ENCODE results near the gene LTA4H. TPM values are rescaled to one million over a fixed set of nuclear protein-coding genes. Genes with fewer than 3 reads are reported as not detected.

The LTA4H gene
- total RNA-seq, 1 donor from 2014 or later, result 67.6 TPM

GRCh38 chr12:96078231-96079135 is 43.1 kb upstream of the LTA4H start:
- TF ChIP-seq CTCF (IDR thresholded peaks at IDR 0.05; ENCODE audit: insufficient read depth, low read depth, low read length) (no peak), EZH2 (IDR thresholded peaks at IDR 0.05; ENCODE audit: insufficient read depth, low read length) (no peak)
- no peak overlapping the region for H3K9ac ChIP-seq (ENCODE audit: low read length)
- no peak overlapping the region for H3K27ac ChIP-seq (ENCODE audit: low read depth, low read length)
- H3K9me3 Mint-ChIP-seq (ENCODE audit: unreplicated experiment), result no peaks in the 10 kb centered on the region
- no peak overlapping the region for H3K4me3 Mint-ChIP-seq (ENCODE audit: unreplicated experiment)
- H3K4me3 ChIP-seq (ENCODE audit: insufficient read depth, low read depth, low read length), result no peak overlapping the region
- H3K27me3 ChIP-seq (ENCODE audit: insufficient read depth, low read length), result no peaks in the 10 kb centered on the region
- H3K36me3 ChIP-seq (ENCODE audit: insufficient read depth, low read length), result no peaks in the 10 kb centered on the region
- DNase-seq (ENCODE audit: low read depth) (peak; percentile 19), FAIRE-seq (no peak)
- H3K4me1 Mint-ChIP-seq (ENCODE audit: low read depth, unreplicated experiment), result peaks cover 15% of the 10 kb centered on the region
- H3K4me2 ChIP-seq (ENCODE audit: low read length), result peak overlapping the region; percentile 15
- no peaks in the 10 kb centered on the region for H3K36me3 Mint-ChIP-seq (ENCODE audit: low read depth, unreplicated experiment)
- no peaks in the 10 kb centered on the region for H3K79me2 ChIP-seq (ENCODE audit: insufficient read depth, low read length)
- no peaks in the 10 kb centered on the region for H3K9me3 ChIP-seq (ENCODE audit: insufficient read depth, low read depth, low read length)
- no peaks in the 10 kb centered on the region for H3K27me3 Mint-ChIP-seq (ENCODE audit: low read depth, unreplicated experiment)
- no peak overlapping the region for H3K27ac Mint-ChIP-seq (ENCODE audit: unreplicated experiment)
- H3K4me1 ChIP-seq (ENCODE audit: insufficient read depth, low read length), result peaks cover 4% of the 10 kb centered on the region
- peak overlapping the region; percentile 4 for H2AFZ ChIP-seq (ENCODE audit: low read depth, low read length)
- no peaks in the 10 kb centered on the region for H4K20me1 ChIP-seq (ENCODE audit: insufficient read depth, low read length)

GRCh38 chr12:96077081-96077480 is 41.7 kb upstream of the LTA4H start:
- Mint-ChIP-seq H3K27me3 (ENCODE audit: low read depth, unreplicated experiment) (no peaks in the 10 kb centered on the region), H3K27ac (ENCODE audit: unreplicated experiment) (no peak overlapping the region), H3K4me3 (ENCODE audit: unreplicated experiment) (no peak overlapping the region), H3K36me3 (ENCODE audit: low read depth, unreplicated experiment) (no peaks in the 10 kb centered on the region), H3K9me3 (ENCODE audit: unreplicated experiment) (no peaks in the 10 kb centered on the region), H3K4me1 (ENCODE audit: low read depth, unreplicated experiment) (peaks cover 15% of the 10 kb centered on the region)
- H3K9ac ChIP-seq (ENCODE audit: low read length), result no peak overlapping the region
- no peaks in the 10 kb centered on the region for H4K20me1 ChIP-seq (ENCODE audit: insufficient read depth, low read length)
- no peak overlapping the region for H3K4me3 ChIP-seq (ENCODE audit: insufficient read depth, low read depth, low read length)
- no peak overlapping the region for H2AFZ ChIP-seq (ENCODE audit: low read depth, low read length)
- H3K27me3 ChIP-seq (ENCODE audit: insufficient read depth, low read length), result no peaks in the 10 kb centered on the region
- TF ChIP-seq EZH2 (IDR thresholded peaks at IDR 0.05; ENCODE audit: insufficient read depth, low read length) (no peak), CTCF (IDR thresholded peaks at IDR 0.05; ENCODE audit: insufficient read depth, low read depth, low read length) (no peak)
- H3K36me3 ChIP-seq (ENCODE audit: insufficient read depth, low read length), result no peaks in the 10 kb centered on the region
- H3K4me2 ChIP-seq (ENCODE audit: low read length), result no peak overlapping the region
- FAIRE-seq, result no peak
- no peak overlapping the region for H3K27ac ChIP-seq (ENCODE audit: low read depth, low read length)
- no peaks in the 10 kb centered on the region for H3K9me3 ChIP-seq (ENCODE audit: insufficient read depth, low read depth, low read length)
- H3K4me1 ChIP-seq (ENCODE audit: insufficient read depth, low read length), result no peaks in the 10 kb centered on the region
- no peaks in the 10 kb centered on the region for H3K79me2 ChIP-seq (ENCODE audit: insufficient read depth, low read length)
- DNase-seq (ENCODE audit: low read depth), result no peak

- TF ChIP-seq CTCF (IDR thresholded peaks at IDR 0.05; ENCODE audit: insufficient read depth, low read depth, low read length) (no peak), EZH2 (IDR thresholded peaks at IDR 0.05; ENCODE audit: insufficient read depth, low read length) (no peak)
- no peak overlapping the region for H3K4me2 ChIP-seq (ENCODE audit: low read length)
- Mint-ChIP-seq H3K27ac (ENCODE audit: unreplicated experiment) (no peak overlapping the region), H3K36me3 (ENCODE audit: low read depth, unreplicated experiment) (no peaks in the 10 kb centered on the region), H3K9me3 (ENCODE audit: unreplicated experiment) (no peaks in the 10 kb centered on the region), H3K4me1 (ENCODE audit: low read depth, unreplicated experiment) (peaks cover 17% of the 10 kb centered on the region), H3K27me3 (ENCODE audit: low read depth, unreplicated experiment) (no peaks in the 10 kb centered on the region), H3K4me3 (ENCODE audit: unreplicated experiment) (no peak overlapping the region)
- H3K27ac ChIP-seq (ENCODE audit: low read depth, low read length), result no peak overlapping the region
- no peaks in the 10 kb centered on the region for H3K79me2 ChIP-seq (ENCODE audit: insufficient read depth, low read length)
- H2AFZ ChIP-seq (ENCODE audit: low read depth, low read length), result no peak overlapping the region
- no peaks in the 10 kb centered on the region for H3K27me3 ChIP-seq (ENCODE audit: insufficient read depth, low read length)
- no peaks in the 10 kb centered on the region for H3K9me3 ChIP-seq (ENCODE audit: insufficient read depth, low read depth, low read length)
- FAIRE-seq, result no peak
- H4K20me1 ChIP-seq (ENCODE audit: insufficient read depth, low read length), result no peaks in the 10 kb centered on the region
- H3K9ac ChIP-seq (ENCODE audit: low read length), result no peak overlapping the region
- no peak overlapping the region for H3K4me3 ChIP-seq (ENCODE audit: insufficient read depth, low read depth, low read length)
- H3K36me3 ChIP-seq (ENCODE audit: insufficient read depth, low read length), result no peaks in the 10 kb centered on the region
- peaks cover 4% of the 10 kb centered on the region for H3K4me1 ChIP-seq (ENCODE audit: insufficient read depth, low read length)
- DNase-seq (ENCODE audit: low read depth), result no peak
Observed at GRCh38 chr12:96075560-96075959, 40.2 kb upstream of the LTA4H start.

Data from astrocyte (in vitro differentiated cells and primary cell).